ENCODE results near the gene RNU5B-1. TPM values are rescaled to one million over a fixed set of nuclear protein-coding genes. Genes with fewer than 3 reads are reported as not detected.

Gene RNU5B-1
- total and polyA plus RNA-seq, 9 of the 15 experiments (the other 6 are each of a cell fraction or from before 2014, with no cell fraction given), result 14.2 TPM; not detected in 8

- Histone ChIP-seq H3K27ac (ENCODE audit: extremely low read depth, low read depth, low read length) (no peak overlapping the region), H3K4me2 (ENCODE audit: insufficient read depth, low read length) (no peak overlapping the region), H3K79me2 (ENCODE audit: control insufficient read depth, insufficient read depth, low read length) (no peaks in the 10 kb centered on the region), H3K9me3 (replicated peaks; ENCODE audit: control insufficient read depth, insufficient read depth, low read depth, low read length) (no peaks in the 10 kb centered on the region), H3K9ac (ENCODE audit: insufficient read depth in 1 of 2, low read depth in 2 of 2, low read length in 2 of 2) (no peak overlapping the region), H4K20me1 (replicated peaks; ENCODE audit: control insufficient read depth, insufficient read depth, low read length) (no peaks in the 10 kb centered on the region), H3K36me3 (ENCODE audit: control insufficient read depth, insufficient read depth, low read length) (peaks cover 19% of the 10 kb centered on the region; the same call in 2 of the 3 replicates), H2AFZ (ENCODE audit: low read depth, low read length) (no peak overlapping the region), H3K27me3 (ENCODE audit: control insufficient read depth in 2 of 2, insufficient read depth in 2 of 2, low read length in 2 of 2) (no peaks in the 10 kb centered on the region), H3K9me1 (ENCODE audit: control insufficient read depth, insufficient read depth, low read length) (no peaks in the 10 kb centered on the region), H3K4me1 (replicated peaks in 1 of 2; ENCODE audit: control insufficient read depth in 2 of 2, insufficient read depth in 2 of 2, low read length in 2 of 2) (no peaks in the 10 kb centered on the region; a peak in 2 of 5 replicates), H3K4me3 (no peak overlapping the region)
- in situ Hi-C loops (cut with MboI) (no loop called here), intact Hi-C loops (cut with micrococcal nuclease) (no loop called here)
- BruUV-seq (replicated peaks), result no TSS peak
- no peak for DNase-seq (ENCODE audit: extremely low read depth in 1 of 4, low spot score in 3 of 4)
- CTCF ChIA-PET (ENCODE audit: low intra/inter-chr PET ratio), result no interaction called here
- 60% methylated on average over 7 of the region's 7 CpGs for WGBS (ENCODE audit: insufficient coverage, low coverage, missing lambda C conversion rate)
- TF ChIP-seq ZNF3 (CRISPR knock-in tag; IDR thresholded peaks at IDR 0.05), result no peak
- POLR2A ChIA-PET, result interaction anchor here (0.6 to 1.7 kb wide), 7 partner anchors 10 to 904 kb away, joined by 3 to 6 read pairs (median 5); partner anchors contain the start of genes PARP16 and RNU5B-1
- ATAC-seq, result no peak
- FAIRE-seq, result no peak
Observed at GRCh38 chr15:65259367-65259797, 45.1 kb upstream of the RNU5B-1 start.

GRCh38 chr15:65260968-65261367 lies 43.5 kb upstream of the RNU5B-1 start:
- Histone ChIP-seq H2AFZ (ENCODE audit: low read depth, low read length) (no peak overlapping the region), H3K9me3 (replicated peaks; ENCODE audit: control insufficient read depth, insufficient read depth, low read depth, low read length) (no peaks in the 10 kb centered on the region), H3K27ac (ENCODE audit: extremely low read depth, low read depth, low read length) (no peak overlapping the region), H3K36me3 (ENCODE audit: control insufficient read depth, insufficient read depth, low read length) (peaks cover 19% of the 10 kb centered on the region; the same call in 2 of the 3 replicates), H4K20me1 (replicated peaks; ENCODE audit: control insufficient read depth, insufficient read depth, low read length) (no peaks in the 10 kb centered on the region), H3K79me2 (ENCODE audit: control insufficient read depth, insufficient read depth, low read length) (no peaks in the 10 kb centered on the region), H3K4me1 (replicated peaks in 1 of 2; ENCODE audit: control insufficient read depth in 2 of 2, insufficient read depth in 2 of 2, low read length in 2 of 2) (no peaks in the 10 kb centered on the region; a peak in 2 of 5 replicates), H3K9ac (ENCODE audit: insufficient read depth in 1 of 2, low read depth in 2 of 2, low read length in 2 of 2) (no peak overlapping the region), H3K4me2 (ENCODE audit: insufficient read depth, low read length) (no peak overlapping the region), H3K4me3 (no peak overlapping the region), H3K27me3 (ENCODE audit: control insufficient read depth in 2 of 2, insufficient read depth in 2 of 2, low read length in 2 of 2) (no peaks in the 10 kb centered on the region), H3K9me1 (ENCODE audit: control insufficient read depth, insufficient read depth, low read length) (no peaks in the 10 kb centered on the region)
- TF ChIP-seq OTX1 (CRISPR knock-in tag; IDR thresholded peaks at IDR 0.05) (no peak), NCOA4 (IDR thresholded peaks at IDR 0.05; ENCODE audit: partially characterized antibody) (no peak), TCF7L2 (IDR thresholded peaks at IDR 0.05; ENCODE audit: low read depth, low read length) (no peak)
- in situ Hi-C loops (cut with MboI), result no loop called here
- ChIA-PET CTCF (ENCODE audit: low intra/inter-chr PET ratio) (no interaction called here), POLR2A (interaction anchor here (0.6 to 2.1 kb wide), 3 partner anchors 9 to 44 kb away, joined by 3 to 5 read pairs (median 4); partner anchors contain the start of gene RNU5B-1)
- no peak for FAIRE-seq
- WGBS (ENCODE audit: insufficient coverage, low coverage, missing lambda C conversion rate), result 69% methylated on average over 6 of the region's 6 CpGs
- no peak for DNase-seq (ENCODE audit: extremely low read depth in 1 of 4, low spot score in 3 of 4)
- no TSS peak for BruUV-seq (replicated peaks)
- intact Hi-C loops (cut with micrococcal nuclease), result no loop called here
- no peak for ATAC-seq

Data from K562 (cell line).